Eye (tissue), 1 donor: ENCODE results near the gene ZNF391.
A peak's percentile ranks its signal among the peaks of the same experiment; 100 is the strongest.
"Not testable (repeated sequence)": the region's sequence is repeated elsewhere in the genome, so short reads cannot be mapped to it uniquely, and the experiment has no call there.

ENCODE experiments used
- DNase-seq: peaks from one replicate; pipeline ENCODE4 v3.0.0-alpha.2; 2015

Gene ZNF391

GRCh38 chr6:27388293-27389197 lies at the start of gene ZNF391:
Gene ZNF391 (plus strand): TSS chr6:27388759. CDS start chr6:27400371, 11,612 bp downstream.
- peak; percentile 93 for DNase-seq

DNA sequence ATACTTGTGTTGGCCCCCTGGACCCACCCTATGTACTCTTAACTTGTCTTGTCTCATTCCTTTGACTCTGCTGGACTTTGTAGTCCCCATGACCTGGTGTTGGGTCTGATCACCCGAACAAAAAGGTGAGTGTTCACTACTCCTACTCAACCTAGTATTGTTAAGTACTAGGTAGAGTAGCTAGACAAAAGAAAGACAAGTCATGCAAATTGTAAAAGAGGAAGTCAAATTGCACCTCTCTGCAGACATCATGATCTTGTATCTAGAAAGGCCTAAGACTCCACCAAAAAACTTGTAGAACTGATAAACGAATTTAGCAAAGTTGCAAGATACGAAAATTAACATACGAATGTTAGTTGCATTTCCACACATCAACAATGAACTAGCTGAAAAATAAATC lies 35.7 kb upstream of the ZNF391 start:
- DNase-seq, result no peak

- DNase-seq, result no peak
Measured at GRCh38 chr6:27358786-27359185, 29.8 kb upstream of the ZNF391 start.

GRCh38 chr6:27359231-27359630 lies 29.3 kb upstream of the ZNF391 start:
- DNase-seq, result no peak

- no peak for DNase-seq
Measured at GRCh38 chr6:27368202-27368601, 20.4 kb upstream of the ZNF391 start.

- no peak for DNase-seq
Measured at GRCh38 chr6:27370391-27370790, 18.2 kb upstream of the ZNF391 start.

DNA sequence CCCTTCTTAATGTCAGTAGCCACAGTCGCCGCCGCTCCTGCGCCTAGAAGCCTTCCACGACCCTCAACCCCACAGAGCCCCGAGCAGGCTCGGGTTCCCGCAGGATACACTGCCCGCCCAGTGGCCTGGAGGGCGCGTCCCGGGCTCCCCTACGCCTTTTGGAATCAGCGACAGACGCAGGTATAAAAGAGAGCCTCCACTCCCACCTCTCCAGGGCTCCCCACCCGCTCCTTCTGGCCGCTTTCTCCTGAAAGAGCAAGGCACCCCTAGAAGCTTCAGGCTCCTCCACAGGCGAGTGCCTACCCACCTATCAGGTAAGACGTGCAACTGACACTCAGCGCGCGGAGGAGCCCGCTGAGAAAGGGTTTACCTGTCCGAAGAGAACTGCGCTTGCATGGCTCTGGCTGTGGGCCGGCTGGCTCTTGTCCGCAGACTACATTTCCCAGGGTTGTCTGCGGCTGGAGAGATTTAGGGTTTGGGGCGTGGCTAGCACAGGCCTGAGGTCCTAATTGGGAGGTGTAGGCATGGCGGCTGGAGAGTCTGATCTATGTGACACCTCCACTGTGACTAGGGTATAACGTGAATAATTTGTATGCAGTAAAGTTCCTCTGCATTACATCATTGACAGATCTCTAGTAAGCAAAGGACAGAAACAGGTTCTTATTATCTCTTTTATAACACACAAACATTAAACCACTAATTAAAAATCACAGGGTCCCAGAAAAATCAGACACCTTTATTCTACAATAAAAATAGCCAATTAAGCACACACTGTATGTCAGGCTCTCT lies 13.5 kb upstream of the ZNF391 start:
- peak; percentile 87 for DNase-seq

GRCh38 chr6:27375613-27376079 lies 12.9 kb upstream of the ZNF391 start:
- DNase-seq, result peak; percentile 24

DNA sequence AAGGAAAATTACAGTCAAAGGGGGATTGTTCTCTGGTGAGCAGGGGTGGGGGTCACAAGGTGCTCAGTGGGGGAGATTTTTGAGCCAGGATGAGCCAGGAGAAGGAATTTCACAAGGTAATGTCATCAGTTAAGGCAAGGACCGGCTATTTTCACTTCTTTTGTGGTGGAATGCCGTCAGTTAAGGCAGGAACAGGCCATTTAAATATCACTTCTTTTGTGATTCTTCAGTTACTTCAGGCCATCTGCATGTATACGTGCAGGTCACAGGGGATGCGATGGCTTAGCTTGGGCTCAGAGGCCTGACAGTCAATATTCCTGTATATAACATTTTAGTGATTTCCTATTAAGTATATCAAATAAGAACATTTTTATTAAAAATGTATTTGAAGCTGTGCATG lies 10.2 kb upstream of the ZNF391 start:
- not testable (repeated sequence) for DNase-seq

- DNase-seq, result not testable (repeated sequence)
Measured at GRCh38 chr6:27381001-27381400, 7.6 kb upstream of the ZNF391 start.

- DNase-seq, result no peak
Measured at GRCh38 chr6:27383011-27383410, 5.5 kb upstream of the ZNF391 start.

- no peak for DNase-seq
Measured at GRCh38 chr6:27383481-27383880, 5.1 kb upstream of the ZNF391 start.

- no peak for DNase-seq
Measured at GRCh38 chr6:27392623-27393022, 4.1 kb downstream of the ZNF391 start.

DNA sequence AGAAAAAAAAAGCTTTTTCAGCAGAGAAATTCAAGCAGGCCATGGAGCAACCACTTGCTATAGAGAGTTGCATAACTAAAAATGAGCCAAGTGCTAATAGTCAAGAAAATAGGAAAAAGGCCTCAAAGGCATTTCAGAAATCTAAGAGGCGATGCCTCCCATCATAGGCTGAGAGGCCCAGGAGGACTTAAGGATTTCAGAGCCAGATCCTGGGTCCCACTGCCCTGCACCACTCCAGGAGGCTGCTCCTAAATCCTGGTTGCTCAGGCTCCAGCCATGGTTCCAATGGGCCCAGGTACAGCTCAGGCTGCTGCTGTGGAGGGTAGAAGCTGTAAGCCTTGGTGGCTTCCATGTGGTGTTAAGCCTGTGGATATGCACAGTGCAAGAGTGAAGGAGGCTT lies 5.5 kb downstream of the ZNF391 start:
- no peak for DNase-seq

- DNase-seq, result no peak
Measured at GRCh38 chr6:27400877-27401642, 12.5 kb downstream of the ZNF391 start.

GRCh38 chr6:27406085-27406484 lies 17.5 kb downstream of the ZNF391 start:
- no peak for DNase-seq

DNA sequence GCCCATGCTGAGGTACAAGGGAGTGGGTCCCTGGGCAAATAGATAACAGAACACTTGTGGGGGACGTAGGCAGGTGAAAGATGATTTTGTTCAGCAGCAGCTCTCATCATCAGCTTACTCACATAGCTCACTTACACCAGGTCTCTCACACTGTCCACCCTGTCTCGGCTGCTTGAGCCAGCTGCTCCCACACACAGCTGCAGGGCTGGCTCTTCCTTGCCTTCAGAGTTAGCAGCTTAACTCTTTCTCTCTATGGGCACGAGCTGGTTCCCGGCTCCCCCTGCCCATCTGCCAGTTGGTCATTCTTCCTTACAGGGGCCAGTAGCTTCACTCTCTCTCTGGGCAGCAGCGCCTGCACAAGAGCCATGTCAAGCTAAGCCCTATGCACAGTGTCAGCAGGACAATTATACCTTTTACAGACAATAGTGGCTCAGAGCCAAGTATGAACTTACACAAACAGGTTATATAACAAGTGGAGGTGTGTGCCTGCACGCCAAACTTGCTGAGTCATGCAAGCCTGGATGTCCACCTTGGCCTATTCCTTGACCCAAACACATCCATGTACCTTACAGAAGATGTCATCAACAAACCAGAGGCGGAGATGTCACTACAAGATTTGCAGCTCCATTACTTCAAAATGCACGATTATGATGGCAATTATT lies 18.7 kb downstream of the ZNF391 start:
- DNase-seq, result no peak

DNA sequence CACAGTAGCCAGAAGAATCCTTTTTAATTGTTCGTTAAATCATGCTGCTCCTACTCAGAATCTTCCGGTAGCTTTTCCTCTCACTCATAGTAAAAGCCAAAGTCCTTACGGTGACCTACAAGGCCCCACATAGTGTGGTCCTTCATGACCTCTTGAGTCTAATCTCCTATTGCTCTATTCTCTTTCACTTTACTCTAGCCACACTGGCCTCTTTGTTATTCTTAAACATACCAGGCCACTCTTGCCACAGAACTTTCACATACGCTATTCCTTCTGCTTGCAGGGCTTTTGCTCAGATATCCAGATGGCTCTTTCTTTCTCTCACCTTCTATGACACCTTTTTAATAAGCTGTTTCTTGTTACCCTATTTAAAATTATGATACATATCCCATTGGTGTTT lies 25.7 kb downstream of the ZNF391 start:
- no peak for DNase-seq

- no peak for DNase-seq
Measured at GRCh38 chr6:27414996-27415395, 26.4 kb downstream of the ZNF391 start.

- no peak for DNase-seq
Measured at GRCh38 chr6:27415898-27416297, 27.3 kb downstream of the ZNF391 start.

DNA sequence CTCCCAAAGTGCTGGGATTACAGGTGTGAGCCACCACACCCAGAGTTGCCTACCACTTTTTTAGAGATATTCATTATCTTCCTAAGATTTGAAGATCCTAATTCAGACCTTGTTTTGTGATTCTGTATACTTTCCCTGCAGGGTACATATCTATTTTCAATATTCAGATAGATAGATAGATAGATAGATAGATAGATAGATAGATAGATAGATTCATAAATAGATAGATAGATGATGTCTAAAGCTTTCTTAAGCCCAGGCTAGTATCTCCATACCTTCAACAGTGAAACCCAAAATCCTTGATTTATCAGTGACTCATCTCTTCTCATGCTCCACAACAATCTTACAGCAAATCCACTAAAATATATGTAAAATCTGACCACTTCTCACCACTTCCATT lies 30.8 kb downstream of the ZNF391 start:
- DNase-seq, result no peak

DNA sequence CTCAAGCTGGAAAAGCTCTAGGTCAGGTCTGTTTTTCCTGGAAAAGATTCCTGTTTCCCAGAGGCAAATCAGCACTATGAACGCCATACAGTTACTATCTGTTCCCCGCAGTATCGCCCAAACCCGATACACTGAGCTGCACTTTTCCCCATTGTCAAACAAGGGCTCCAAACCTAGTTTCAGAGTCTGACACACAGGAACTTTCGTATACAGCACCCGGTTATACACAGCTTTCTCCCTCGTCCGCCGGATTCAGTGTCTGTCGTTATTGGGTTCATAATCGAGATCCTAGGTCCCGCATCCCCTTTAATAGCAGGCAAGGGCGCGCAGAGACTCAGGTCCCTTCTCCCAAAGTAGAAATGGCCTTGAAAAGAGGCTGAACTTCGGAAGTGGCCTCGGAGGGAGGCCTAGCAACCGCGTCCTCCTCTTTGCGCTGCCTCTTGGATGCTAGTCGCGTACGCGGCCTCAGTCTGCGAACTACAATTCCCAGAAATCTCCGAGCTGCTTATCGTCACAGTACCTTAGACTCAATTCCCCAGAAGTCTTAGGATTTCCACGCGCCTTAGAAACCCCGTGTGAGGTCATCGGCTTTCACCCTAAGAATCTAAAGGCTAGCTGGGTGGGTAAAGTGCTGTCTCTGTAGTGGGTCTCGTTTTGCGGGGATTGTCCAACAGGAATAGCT lies 34.2 kb downstream of the ZNF391 start:
- peak; percentile 63 for DNase-seq
